MM.1S (cell line): ENCODE measurements around the gene OXT.

Experiments
- DNase-seq: peaks from one replicate; pipeline ENCODE4 v3.0.0-alpha.2; 2015
- H2AFZ ChIP-seq: fragments of 300-600 bp; sonication (generic); 2 replicates; pipeline ENCODE4 v1.6.0; 2016; ENCODE audit warnings: antibody characterized with exemption, low read length
- H3F3A ChIP-seq: fragments of 300-600 bp; sonication (generic); 2 replicates; pipeline ENCODE4 v1.6.1; 2016; ENCODE audit warnings: mild to moderate bottlenecking, antibody characterized with exemption, low read length, moderate library complexity, mixed read lengths; ENCODE audit not compliant: insufficient read depth
- H3K27ac ChIP-seq: fragments of 300-600 bp; sonication (generic); 2 replicates; pipeline ENCODE4 v1.5.1; 2016; ENCODE audit warnings: mild to moderate bottlenecking, low read length
- H3K27me3 ChIP-seq: fragments of 300-600 bp; sonication (generic); replicated peaks from 2 replicates; pipeline ENCODE4 v1.6.0; 2016; ENCODE audit warnings: low read length; ENCODE audit not compliant: insufficient read depth
- H3K36me3 ChIP-seq: fragments of 300-600 bp; sonication (generic); replicated peaks from 2 replicates; pipeline ENCODE4 v1.6.1; 2016; ENCODE audit warnings: mild to moderate bottlenecking, low read length, mixed read lengths; ENCODE audit not compliant: insufficient read depth
- H3K4me1 ChIP-seq: fragments of 300-600 bp; sonication (generic); 2 replicates; pipeline ENCODE4 v1.6.1; 2016; ENCODE audit warnings: low read length, mixed read lengths
- H3K4me2 ChIP-seq: fragments of 300-600 bp; sonication (generic); 2 replicates; pipeline ENCODE4 v1.6.0; 2016; ENCODE audit warnings: low read depth, low read length
- H3K4me3 ChIP-seq: fragments of 300-600 bp; sonication (generic); 2 replicates; pipeline ENCODE4 v1.5.1; 2016; ENCODE audit warnings: low read length, mixed read lengths
- H3K79me2 ChIP-seq: fragments of 300-600 bp; sonication (generic); 2 replicates; pipeline ENCODE4 v1.6.1; 2016; ENCODE audit warnings: mixed run types, low read length, mixed read lengths
- H3K9ac ChIP-seq: fragments of 300-600 bp; sonication (generic); 2 replicates; pipeline ENCODE4 v1.6.1; 2016; ENCODE audit warnings: low read length, mixed read lengths
- H3K9me2 ChIP-seq: fragments of 300-600 bp; sonication (generic); replicated peaks from 2 replicates; pipeline ENCODE4 v1.6.1; 2016; ENCODE audit warnings: mild to moderate bottlenecking, low read length, mixed read lengths; ENCODE audit not compliant: insufficient read depth
- H3K9me3 ChIP-seq: fragments of 300-600 bp; sonication (generic); replicated peaks from 2 replicates; pipeline ENCODE4 v1.6.1; 2016; ENCODE audit warnings: mild to moderate bottlenecking, low read length, mixed read lengths; ENCODE audit not compliant: insufficient read depth
- H4K20me1 ChIP-seq: fragments of 300-600 bp; sonication (generic); 2 replicates; pipeline ENCODE4 v1.6.1; 2016; ENCODE audit warnings: mild to moderate bottlenecking, low read length, moderate library complexity, mixed read lengths; ENCODE audit not compliant: insufficient read depth
- CTCF ChIP-seq: fragments of 300-600 bp; sonication (generic); IDR thresholded peaks from 2 replicates; pipeline ENCODE4 v1.5.1; 2016; ENCODE audit warnings: antibody characterized with exemption, low read length, mixed read lengths
- EZH2 ChIP-seq: fragments of 300-600 bp; sonication (generic); optimal IDR thresholded peaks from 2 replicates; pipeline ENCODE3; 2017; ENCODE audit warnings: low read depth, mild to moderate bottlenecking, antibody characterized with exemption, low read length, mixed read lengths
- EZH2phosphoT487 ChIP-seq: fragments of 300-600 bp; sonication (generic); IDR thresholded peaks from 2 replicates; pipeline ENCODE4 v1.6.1; 2018; ENCODE audit warnings: antibody characterized with exemption, low read length

Gene OXT

GRCh38 chr20:3101251-3101650 lies 29.8 kb downstream of the OXT start:
- no peaks in the 10 kb centered on the region for H3K79me2 ChIP-seq
- H4K20me1 ChIP-seq = no peaks in the 10 kb centered on the region
- no peaks in the 10 kb centered on the region for H3K27me3 ChIP-seq
- peak overlapping the region; percentile 50; the same call in 1 of the 2 replicates for H3K4me2 ChIP-seq
- H3K27ac ChIP-seq = no peak overlapping the region
- H3K4me3 ChIP-seq = no peak overlapping the region
- no peak for DNase-seq
- peaks cover 22% of the 10 kb centered on the region for H3K4me1 ChIP-seq
- no peak overlapping the region for H2AFZ ChIP-seq
- H3K9me3 ChIP-seq = no peaks in the 10 kb centered on the region
- H3K36me3 ChIP-seq = no peaks in the 10 kb centered on the region
- H3F3A ChIP-seq = peaks cover 18% of the 10 kb centered on the region
- TF ChIP-seq CTCF (no peak), EZH2phosphoT487 (no peak), EZH2 (no peak)
- no peaks in the 10 kb centered on the region for H3K9me2 ChIP-seq
- H3K9ac ChIP-seq = no peak overlapping the region

- peak; percentile 96 for DNase-seq
- no peaks in the 10 kb centered on the region for H3K9me2 ChIP-seq
- no peaks in the 10 kb centered on the region for H3K79me2 ChIP-seq
- H3K9me3 ChIP-seq = no peaks in the 10 kb centered on the region
- H3K36me3 ChIP-seq = no peaks in the 10 kb centered on the region
- no peak overlapping the region for H2AFZ ChIP-seq
- H3K4me3 ChIP-seq = no peak overlapping the region
- peaks cover 22% of the 10 kb centered on the region for H3K4me1 ChIP-seq
- peak overlapping the region; percentile 50 for H3K4me2 ChIP-seq
- no peaks in the 10 kb centered on the region for H3K27me3 ChIP-seq
- no peaks in the 10 kb centered on the region for H4K20me1 ChIP-seq
- H3K27ac ChIP-seq = peak overlapping the region; percentile 53; the same call in 1 of the 2 replicates
- H3K9ac ChIP-seq = no peak overlapping the region
- H3F3A ChIP-seq = peaks cover 18% of the 10 kb centered on the region
- no peak for TF ChIP-seq CTCF
- TF ChIP-seq EZH2phosphoT487 = no peak
- no peak for TF ChIP-seq EZH2
Observed at GRCh38 chr20:3101737-3102574, 30.5 kb downstream of the OXT start.

GRCh38 chr20:3102575-3103368 lies 31.4 kb downstream of the OXT start:
- H2AFZ ChIP-seq = no peak overlapping the region
- DNase-seq = no peak

More at GRCh38 chr20:3102575-3103368, 31.4 kb downstream of the OXT start:
- Histone ChIP-seq H3K27me3 (no peaks in the 10 kb centered on the region), H3K9me3 (no peaks in the 10 kb centered on the region), H3K4me1 (peaks cover 22% of the 10 kb centered on the region), H3K9ac (no peak overlapping the region), H3F3A (peaks cover 18% of the 10 kb centered on the region), H3K4me2 (peak overlapping the region; percentile 50), H3K27ac (peak overlapping the region; percentile 22; the same call in 1 of the 2 replicates), H3K79me2 (no peaks in the 10 kb centered on the region), H4K20me1 (no peaks in the 10 kb centered on the region), H3K9me2 (no peaks in the 10 kb centered on the region), H3K4me3 (no peak overlapping the region), H3K36me3 (no peaks in the 10 kb centered on the region)
- no peak for TF ChIP-seq EZH2phosphoT487
- TF ChIP-seq CTCF = no peak
- no peak for TF ChIP-seq EZH2
